ENCODE results near the gene B3GALNT2.
"Not testable (repeated sequence)": the region's sequence is repeated elsewhere in the genome, so short reads cannot be mapped to it uniquely, and the experiment has no call there.

Gene B3GALNT2

DNA sequence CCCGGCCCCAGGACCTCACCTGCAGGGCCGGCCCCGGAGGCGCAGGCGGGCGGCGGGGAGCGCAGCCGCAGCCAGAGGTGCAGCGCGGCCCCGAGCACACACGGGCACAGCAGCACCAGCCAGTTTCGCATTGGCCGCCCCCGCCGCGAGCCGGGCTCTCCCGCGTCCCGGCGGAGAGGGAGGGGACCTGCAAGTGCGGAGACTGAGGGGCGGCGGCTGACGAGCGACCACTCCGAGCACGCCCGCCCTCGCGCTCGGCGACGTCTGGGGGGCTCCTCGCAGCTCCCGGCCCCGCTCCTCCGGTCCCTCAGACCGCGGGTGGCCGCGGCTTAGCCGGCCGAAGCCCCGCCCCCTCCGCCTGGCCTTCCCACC is at the start of gene B3GALNT2:
TSS of gene B3GALNT2 (minus strand) at position 331 of the 372 bp plus-strand sequence. CDS start at position 131, 200 bp downstream.
- no peak for DNase-seq

- DNase-seq: no peak
These were observed 48.9 kb upstream of the B3GALNT2 start for GRCh38 chr1:235553112-235553551.

GRCh38 chr1:235552146-235552716 is 48.0 kb upstream of the B3GALNT2 start:
- no peak for DNase-seq

DNA sequence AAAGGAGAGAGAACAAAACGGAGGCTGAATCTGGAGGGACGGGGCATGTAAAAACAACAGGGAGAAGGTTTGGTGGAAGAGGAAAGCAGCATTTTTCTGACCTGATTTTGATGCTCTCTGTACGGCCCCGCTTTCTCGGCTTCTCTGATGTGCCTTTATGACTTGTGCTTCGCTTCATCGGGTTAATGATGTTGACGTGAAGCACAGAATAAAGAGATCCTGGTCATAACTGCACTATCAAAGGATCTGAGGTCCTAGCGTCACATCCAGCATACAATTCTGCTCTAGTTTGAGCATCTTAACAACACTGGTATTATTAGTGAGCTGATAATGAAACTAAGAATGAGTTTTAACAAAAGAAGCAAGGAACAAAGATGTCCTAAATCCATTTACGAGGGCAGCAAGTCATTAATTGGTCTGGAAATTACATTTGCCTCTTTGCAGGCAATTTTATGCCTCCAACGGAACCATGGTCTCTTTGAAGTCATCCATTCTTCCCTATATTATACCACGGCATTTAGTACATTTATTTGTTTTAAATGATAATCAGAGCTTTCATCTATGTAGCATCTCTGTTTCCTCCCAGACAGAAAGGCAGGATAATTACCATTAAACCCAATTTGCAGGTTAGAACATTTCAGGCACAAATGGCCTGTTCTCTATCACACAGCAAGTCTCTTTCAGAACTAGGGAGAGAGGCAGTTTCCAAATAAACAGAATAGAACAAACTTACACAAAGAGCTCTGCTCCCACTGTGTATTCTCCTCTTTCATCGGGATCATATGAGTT is 45.3 kb upstream of the B3GALNT2 start:
- no peak for DNase-seq

DNA sequence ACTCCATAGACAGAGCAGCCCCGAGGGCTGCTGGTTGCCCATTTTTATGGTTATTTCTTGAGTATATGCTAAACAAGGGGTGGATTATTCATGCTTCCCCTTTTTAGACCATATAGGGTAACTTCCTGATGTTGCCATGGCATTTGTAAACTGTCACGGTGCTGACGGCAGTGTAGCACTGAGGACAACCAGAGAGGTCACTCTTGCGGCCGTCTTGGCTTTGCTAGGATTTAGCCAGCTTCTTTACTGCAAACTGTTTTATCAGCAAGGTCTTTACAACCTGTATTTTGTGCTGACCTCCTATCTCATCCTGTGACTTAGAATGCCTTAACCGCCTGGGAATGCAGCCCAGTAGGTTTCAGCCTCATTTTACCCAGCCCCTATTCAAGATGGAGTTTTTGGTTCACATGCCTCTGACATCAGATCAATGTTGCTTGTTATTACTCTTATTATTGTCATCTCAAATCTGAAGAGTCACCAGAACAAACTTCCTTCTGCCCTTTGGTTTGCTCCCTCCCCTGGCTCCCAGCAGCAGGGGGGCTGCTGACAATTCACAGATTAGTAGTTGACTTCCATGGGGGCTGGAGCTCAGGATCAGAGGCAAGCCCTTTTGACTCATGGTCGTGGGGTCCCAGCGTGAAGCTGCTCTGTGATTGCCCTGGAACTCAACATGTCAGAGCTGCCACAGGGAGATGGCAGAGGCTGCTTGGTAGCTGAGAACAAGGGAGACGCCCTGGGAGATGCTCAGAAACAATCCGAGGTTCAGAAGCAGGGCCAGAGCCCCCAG is 42.3 kb upstream of the B3GALNT2 start:
- DNase-seq: peak; percentile 40

- no peak for DNase-seq
These were observed 41.2 kb upstream of the B3GALNT2 start for GRCh38 chr1:235545292-235545930.

- not testable (repeated sequence) for DNase-seq
These were observed 38.6 kb upstream of the B3GALNT2 start for GRCh38 chr1:235542845-235543244.

DNA sequence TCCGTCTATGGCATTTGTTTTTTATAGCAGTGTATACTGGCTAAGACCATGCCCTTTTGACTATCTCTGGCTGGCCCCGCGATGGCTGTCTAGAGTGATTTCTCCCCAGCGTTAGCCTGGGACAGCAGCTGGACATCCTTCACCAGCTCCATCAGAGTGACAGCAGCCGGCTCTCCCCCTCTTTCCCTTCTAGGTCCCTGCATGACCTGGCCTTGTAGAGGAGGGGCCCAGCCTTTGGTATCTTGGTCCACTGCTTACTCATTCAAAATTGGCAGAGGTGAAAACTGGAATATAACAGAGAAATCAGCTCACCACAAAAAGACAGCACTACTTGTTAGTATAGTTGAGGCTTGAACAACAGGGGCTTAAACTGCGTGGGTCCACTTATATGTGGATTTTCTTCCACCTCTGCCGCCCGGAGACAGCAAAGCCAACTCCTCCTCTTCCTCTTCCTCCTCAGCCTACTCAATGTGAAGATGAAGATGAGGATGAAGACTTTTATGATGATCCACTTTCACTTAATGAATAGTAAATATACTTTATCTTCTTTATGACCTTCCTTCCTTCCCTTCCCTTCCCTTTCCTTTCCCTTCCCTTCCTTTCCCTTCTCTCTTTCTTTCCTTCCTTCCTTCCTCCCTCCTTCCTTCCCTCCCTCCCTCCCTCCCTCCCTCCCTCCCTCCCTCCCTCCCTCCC is 29.4 kb upstream of the B3GALNT2 start:
- no peak for DNase-seq

GRCh38 chr1:235532360-235532759 is 28.1 kb upstream of the B3GALNT2 start:
- DNase-seq: no peak

DNA sequence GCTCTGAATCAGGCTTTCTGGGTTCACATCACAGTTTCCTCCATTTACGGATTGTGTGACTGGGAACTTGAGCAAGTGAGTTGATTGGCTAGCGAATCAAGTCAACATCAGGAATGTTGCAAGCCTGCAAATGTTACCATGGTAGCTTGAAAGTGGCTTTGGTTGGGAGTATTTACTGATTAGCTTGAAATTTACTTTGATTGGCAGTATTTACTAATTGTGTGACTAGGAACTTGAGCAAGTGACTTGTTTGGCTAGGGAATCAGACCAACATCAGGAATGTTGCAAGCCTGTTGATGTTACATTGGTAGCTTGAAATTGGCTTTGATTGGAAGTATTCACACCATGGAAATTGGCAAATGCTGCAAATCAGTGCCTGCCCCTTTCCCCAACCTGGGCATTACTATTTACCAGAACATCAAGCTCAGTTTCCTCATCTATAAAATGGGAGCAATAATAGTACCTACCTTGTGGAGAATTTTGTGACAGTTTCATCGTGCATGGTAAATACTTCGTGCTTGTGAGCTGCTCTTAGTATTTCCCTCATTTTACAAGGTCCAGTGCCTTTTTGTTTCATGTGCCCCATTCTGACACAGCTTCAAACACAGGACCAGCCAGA is 23.1 kb upstream of the B3GALNT2 start:
- DNase-seq: no peak

DNA sequence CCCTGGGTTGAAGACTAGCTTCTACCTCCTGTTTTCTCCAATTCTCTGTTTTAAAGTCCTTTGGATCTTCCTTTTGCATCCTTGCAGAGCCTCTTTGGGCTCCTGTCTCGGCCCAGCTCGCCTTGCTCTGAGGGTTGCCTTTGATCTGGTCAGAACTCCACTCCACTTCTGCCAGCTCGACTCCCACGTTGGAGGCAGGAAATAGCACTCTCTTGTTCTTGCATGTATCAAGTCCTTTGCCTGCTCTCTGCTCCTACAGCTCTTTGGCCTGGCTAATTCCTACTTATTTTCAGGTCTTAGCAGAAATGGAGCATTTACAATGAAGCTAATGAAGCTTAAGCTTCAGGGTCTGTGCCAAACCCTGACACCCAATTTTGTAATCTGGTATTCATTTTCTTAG is 21.1 kb upstream of the B3GALNT2 start:
- no peak for DNase-seq

- DNase-seq: no peak
These were observed 12.7 kb upstream of the B3GALNT2 start for GRCh38 chr1:235516862-235517446.

GRCh38 chr1:235515844-235516512 is 11.7 kb upstream of the B3GALNT2 start:
- no peak for DNase-seq

- no peak for DNase-seq
These were observed 9.5 kb upstream of the B3GALNT2 start for GRCh38 chr1:235513495-235514366.

DNA sequence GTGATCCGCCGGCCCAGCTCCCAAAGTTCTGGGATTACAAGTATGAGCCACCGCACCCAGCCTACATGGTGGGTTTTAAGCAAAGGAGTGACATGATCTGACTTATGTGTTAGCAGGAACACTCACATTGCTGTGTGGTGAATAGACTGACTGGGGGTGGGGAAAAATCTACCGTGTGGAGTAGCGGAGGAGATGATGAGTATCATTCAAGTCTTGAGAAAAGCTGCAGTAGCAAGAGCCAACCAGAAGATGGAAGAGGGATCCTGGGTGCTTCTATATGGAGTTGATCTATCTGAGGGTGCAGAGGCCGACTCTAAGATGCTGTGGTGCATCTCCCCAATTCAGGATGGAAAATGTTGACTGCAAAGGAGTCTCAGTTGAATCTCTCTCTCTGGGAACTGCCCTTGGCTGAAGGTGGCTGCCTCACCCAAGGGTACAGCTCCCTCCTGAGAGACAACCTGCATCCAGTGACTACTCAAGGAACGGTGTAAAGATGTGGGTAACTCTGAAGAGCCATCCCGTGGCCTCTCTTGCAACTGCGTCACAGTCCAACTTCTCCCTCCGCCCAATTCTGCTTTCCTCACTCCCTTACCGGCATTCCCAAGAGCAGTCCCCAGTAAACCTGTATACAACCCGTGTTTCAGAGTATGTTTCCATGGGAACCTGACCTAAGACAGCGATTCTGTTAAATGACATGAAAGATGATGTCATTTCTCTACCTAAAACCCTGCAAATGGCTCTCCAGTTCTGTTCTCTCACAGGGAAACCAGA is 7.4 kb upstream of the B3GALNT2 start:
- DNase-seq: no peak

- DNase-seq: no peak
These were observed 6.6 kb upstream of the B3GALNT2 start for GRCh38 chr1:235510823-235511222.

DNA sequence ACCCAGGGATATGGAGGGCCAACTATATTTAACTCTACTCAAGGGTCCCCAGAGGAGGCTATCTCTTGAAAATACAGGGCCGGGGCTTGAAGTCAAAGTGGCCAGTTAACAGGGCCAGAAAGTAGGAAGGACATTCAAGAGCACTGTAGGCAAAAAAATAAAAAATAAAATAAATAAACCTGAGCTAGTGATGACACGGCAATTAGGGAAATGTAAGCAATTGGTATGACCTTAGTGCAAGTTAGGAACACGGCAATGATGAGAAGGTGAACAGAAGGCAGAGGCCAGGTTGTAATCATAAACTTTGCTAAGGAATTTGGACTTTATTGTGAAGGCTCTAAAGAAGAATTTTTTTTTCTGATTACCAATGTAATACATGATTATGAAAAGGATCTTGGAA is 3.4 kb upstream of the B3GALNT2 start:
- DNase-seq: no peak

GRCh38 chr1:235504494-235505222 is 406 bp upstream of the B3GALNT2 start:
- DNase-seq: peak; percentile 98
